GM12878 (cell line): Measurements from ENCODE around the gene TMEM212. TPM values are rescaled to one million over a fixed set of nuclear protein-coding genes. Genes with fewer than 3 reads are reported as not detected.

Experiments
- ATAC-seq: fragments of 200-7000 bp; cut with Tn5 transposase; 3 replicates; pipeline ENCODE4 v1.9.1; 2020; ENCODE audit warnings: mild to moderate bottlenecking, moderate library complexity
- BruUV-seq: library from RNA; stranded (reverse); fragments of 400-500 nt; replicated peaks from 2 replicates; lab custom pipeline; 2021; lab: Mats Ljungman, UMichigan
- CTCF ChIA-PET: fragments of 300-600 bp; sonication (Branson Sonifier 250); formaldehyde crosslinking; extraction: SDS; loops from one replicate; lab custom pipeline; 2021; ENCODE audit warnings: inconsistent platforms; lab: Yijun Ruan, JAX
- POLR2A ChIA-PET: fragments of 350-600 bp; formaldehyde crosslinking; extraction: SDS; loops from one replicate; lab custom pipeline; 2021; ENCODE audit warnings: inconsistent platforms; lab: Charles Lee
- RAD21 ChIA-PET: fragments of 300-600 bp; sonication (Branson Sonifier 250); formaldehyde crosslinking; loops from one replicate; lab custom pipeline; 2023; ENCODE audit warnings: antibody characterized with exemption; ENCODE audit not compliant: unreplicated experiment; lab: Charles Lee
- SMC1A ChIA-PET: fragments of 300-600 bp; sonication (Branson Sonifier 250); formaldehyde crosslinking; loops from one replicate; lab custom pipeline; 2023; ENCODE audit not compliant: unreplicated experiment, uncharacterized antibody; lab: Charles Lee
- DNase-seq: peaks from one replicate; pipeline ENCODE4 v3.0.0-alpha.2; 2011; ENCODE audit warnings: low read depth, low spot score
- FAIRE-seq: peaks from 3 replicates; lab custom pipeline; 2011; peaks lifted over from hg19 to GRCh38; lab: Jason Lieb, UNC
- H2AFZ ChIP-seq: 2 replicates; pipeline ENCODE4 v1.6.0; 2011; ENCODE audit warnings: low read depth, low read length, control low read depth; ENCODE audit not compliant: control insufficient read depth
- H3K27ac ChIP-seq: 2 replicates; pipeline ENCODE4 v1.5.1; 2011; ENCODE audit warnings: control low read depth; ENCODE audit not compliant: control insufficient read depth, insufficient read depth
- H3K27me3 ChIP-seq, 2 experiments: replicated peaks in 1 of 2; 2 replicates each; pipeline versions ENCODE4 v1.6.0 to v1.6.1; 2011; ENCODE audit warnings: low read length in 1 of 2; ENCODE audit not compliant: control insufficient read depth in 2 of 2, insufficient read depth in 2 of 2
- H3K36me3 ChIP-seq, 2 experiments: 2 replicates each; pipeline ENCODE4 v1.5.1; 2011; ENCODE audit warnings: low read length in 1 of 2; ENCODE audit not compliant: control insufficient read depth in 2 of 2, insufficient read depth in 2 of 2
- H3K4me1 ChIP-seq: 2 replicates; pipeline ENCODE4 v1.6.1; 2011; ENCODE audit warnings: mild to moderate bottlenecking, low read length, moderate library complexity, mixed read lengths; ENCODE audit not compliant: control insufficient read depth, insufficient read depth
- H3K4me2 ChIP-seq: 2 replicates; pipeline ENCODE4 v1.6.0; 2011; ENCODE audit warnings: control low read depth; ENCODE audit not compliant: control insufficient read depth, insufficient read depth
- H3K4me3 ChIP-seq: fragments of 200-600 bp; sonication (generic); 2 replicates; pipeline ENCODE4 v1.5.1; 2016
- H3K79me2 ChIP-seq: 2 replicates; pipeline ENCODE4 v1.6.0; 2011; ENCODE audit warnings: low read length; ENCODE audit not compliant: control insufficient read depth, insufficient read depth
- H3K9ac ChIP-seq: 2 replicates; pipeline ENCODE4 v1.8.0; 2011; ENCODE audit warnings: low read length, control low read depth, mixed read lengths; ENCODE audit not compliant: control insufficient read depth, insufficient read depth
- H3K9me3 ChIP-seq: replicated peaks from 3 replicates; pipeline ENCODE4 v1.5.1; 2011; ENCODE audit warnings: mild to moderate bottlenecking, low read length; ENCODE audit not compliant: control insufficient read depth, insufficient read depth
- H4K20me1 ChIP-seq: 2 replicates; pipeline ENCODE4 v1.6.0; 2011; ENCODE audit not compliant: control insufficient read depth, insufficient read depth
- ATF7 ChIP-seq: fragments of 450-650 bp; IDR thresholded peaks from 2 replicates; pipeline ENCODE4 v1.6.1; 2016; ENCODE audit warnings: low read depth, mild to moderate bottlenecking
- DPF2 ChIP-seq: fragments of 450-650 bp; IDR thresholded peaks from 2 replicates; pipeline ENCODE4 v1.6.1; 2017; ENCODE audit warnings: mild to moderate bottlenecking
- E4F1 ChIP-seq: fragments of 450-650 bp; IDR thresholded peaks from 2 replicates; pipeline ENCODE4 v1.6.1; 2018; ENCODE audit warnings: borderline replicate concordance, mild to moderate bottlenecking; ENCODE audit not compliant: partially characterized antibody
- EP300 ChIP-seq, 2 experiments: fragments of 150-350 bp in 1 of 2; IDR thresholded peaks; 2 replicates each; pipeline ENCODE4 v1.6.1; 2011 to 2012; ENCODE audit warnings: low read depth in 2 of 2, low read length in 2 of 2, borderline replicate concordance in 1 of 2, improper control_type of control experiment in 1 of 2, inconsistent platforms in 1 of 2; ENCODE audit not compliant: control insufficient read depth in 1 of 2
- IRF4 ChIP-seq: IDR thresholded peaks from 2 replicates; pipeline ENCODE4 v1.6.1; 2011; ENCODE audit warnings: low read depth, low read length
- KAT2A ChIP-seq: conservative IDR thresholded peaks from 2 replicates; pipeline ENCODE4 v1.6.1; 2011; ENCODE audit warnings: low read depth, low read length; ENCODE audit not compliant: control insufficient read depth
- NR2C1 ChIP-seq: fragments of 450-650 bp; IDR thresholded peaks from 2 replicates; pipeline ENCODE4 v1.6.1; 2017; ENCODE audit warnings: antibody characterized with exemption, mild to moderate bottlenecking, moderate library complexity
- RUNX3 ChIP-seq: IDR thresholded peaks from 2 replicates; pipeline ENCODE4 v1.6.1; 2012; ENCODE audit warnings: low read length, inconsistent platforms
- WGBS: methylation state at CpG from one replicate; pipeline ENCODE4 v1.1.6; 2016; ENCODE audit warnings: low lambda C conversion rate; ENCODE audit not compliant: insufficient replicate concordance, insufficient coverage; ENCODE audit errors: missing lambda C conversion rate; 5-methylcytosine and 5-hydroxymethylcytosine counted together
- in situ Hi-C: fragments of 300-500 bp; cut with MboI; formaldehyde crosslinking; loops from 9 replicates; pipeline ENCODE4 v1.14.3; 2018; ENCODE audit warnings: mixed read lengths
- intact Hi-C: fragments of 100-400 bp; cut with micrococcal nuclease; formaldehyde crosslinking; loops from one replicate; pipeline ENCODE4 v1.14.2; 2022; ENCODE audit not compliant: unreplicated experiment
- polyA plus RNA-seq, 11 experiments: library from polyadenylated mRNA; depleted of rRNA in 4 of 11; unstranded in 6 of 11; stranded (reverse) in 5 of 11; fragments of >200 nt; fragmentation: Nextera tagmentation in 4 of 11; fragmentation: Illumina TruSeq in 1 of 11; extraction: Ambion mirVana in 4 of 11; extraction: Trizol in 1 of 11; gene quantifications; 1 replicate in 1 of 11; 2 replicates in 10 of 11; pipeline versions ENCODE4 v1.2.1 to v1.2.3, GENCODE V29; 2011 to 2016; ENCODE audit warnings: inconsistent platforms in 2 of 11, missing spikeins in 2 of 11, low read depth in 1 of 11
- total RNA-seq, 4 experiments: library from RNA; depleted of rRNA in 3 of 4; stranded (reverse); fragments of >200 nt in 3 of 4; fragmentation: Illumina TruSeq in 1 of 4; extraction: Trizol in 1 of 4; gene quantifications; 2 replicates each; pipeline versions ENCODE4 v1.2.1 to v1.2.3, GENCODE V29; 2013 to 2021
- TF ChIP-seq, protein P1 (sequence below): fragments of 450-650 bp; formaldehyde crosslinking; IDR thresholded peaks from 2 replicates; pipeline ENCODE4 v1.4.0; 2020; ENCODE audit warnings: mild to moderate bottlenecking, moderate library complexity
- TF ChIP-seq, protein P2 (sequence below): fragments of 150-350 bp; IDR thresholded peaks from 2 replicates; pipeline ENCODE4 v1.6.1; 2014; ENCODE audit warnings: mild to moderate bottlenecking, low read depth, low read length
- TF ChIP-seq, protein P3 (sequence below): IDR thresholded peaks from 2 replicates; pipeline ENCODE4 v1.6.1; 2012; ENCODE audit warnings: mild to moderate bottlenecking, low read depth, low read length

The TMEM212 gene
- total and polyA plus RNA-seq, 10 of the 15 experiments (the other 5 are each of a cell fraction or from before 2014, with no cell fraction given) = not detected

DNA sequence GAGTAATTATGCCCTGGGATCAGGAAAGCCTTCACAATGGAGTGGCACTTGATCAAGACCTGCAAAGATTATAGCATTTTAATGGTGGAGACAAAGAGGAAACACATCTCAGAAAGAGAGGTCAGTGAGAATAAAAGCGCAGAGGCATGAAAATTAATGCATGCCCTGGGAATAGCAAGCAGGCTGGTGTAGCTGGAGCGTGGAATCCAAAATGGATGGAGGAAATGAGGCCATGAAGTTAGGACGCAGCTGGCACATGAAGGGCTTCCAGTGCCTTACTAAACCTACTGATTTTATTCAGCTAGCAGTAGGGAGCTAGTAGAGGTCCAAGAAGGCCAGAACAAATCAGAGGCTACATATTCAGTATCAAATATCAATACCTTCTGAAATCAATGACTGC, 38.1 kb downstream of the TMEM212 start:
- H3K9me3 ChIP-seq = no peaks in the 10 kb centered on the region
- H3K27me3 ChIP-seq = peaks cover 0 to 3% of the 10 kb centered on the region in 2 experiments; a peak in 1 of 4 replicates
- BruUV-seq = no TSS peak
- SMC1A ChIA-PET = interaction anchor here (0.6 to 1.0 kb wide), 2 partner anchors 425 to 1764 kb away, joined by 3 read pairs; no protein-coding TSS in a partner anchor
- WGBS = 29% methylated on average over 3 of the region's 3 CpGs
- H4K20me1 ChIP-seq = no peaks in the 10 kb centered on the region
- no peak overlapping the region for H3K4me2 ChIP-seq
- FAIRE-seq = no peak
- ATAC-seq = no peak
- no peak overlapping the region for H3K4me3 ChIP-seq
- no peaks in the 10 kb centered on the region for H3K36me3 ChIP-seq
- no peak overlapping the region for H3K9ac ChIP-seq
- H3K27ac ChIP-seq = no peak overlapping the region
- POLR2A ChIA-PET = no interaction called here
- in situ Hi-C loops = no loop called here
- RAD21 ChIA-PET = no interaction called here
- H2AFZ ChIP-seq = no peak overlapping the region
- intact Hi-C loops = no loop called here
- DNase-seq = no peak
- CTCF ChIA-PET = interaction anchor here (1.8 kb wide), 1 partner anchor 48 kb away, joined by 4 read pairs; no protein-coding TSS in a partner anchor
- no peaks in the 10 kb centered on the region for H3K4me1 ChIP-seq
- H3K79me2 ChIP-seq = no peaks in the 10 kb centered on the region
- TF ChIP-seq, protein P1, sequence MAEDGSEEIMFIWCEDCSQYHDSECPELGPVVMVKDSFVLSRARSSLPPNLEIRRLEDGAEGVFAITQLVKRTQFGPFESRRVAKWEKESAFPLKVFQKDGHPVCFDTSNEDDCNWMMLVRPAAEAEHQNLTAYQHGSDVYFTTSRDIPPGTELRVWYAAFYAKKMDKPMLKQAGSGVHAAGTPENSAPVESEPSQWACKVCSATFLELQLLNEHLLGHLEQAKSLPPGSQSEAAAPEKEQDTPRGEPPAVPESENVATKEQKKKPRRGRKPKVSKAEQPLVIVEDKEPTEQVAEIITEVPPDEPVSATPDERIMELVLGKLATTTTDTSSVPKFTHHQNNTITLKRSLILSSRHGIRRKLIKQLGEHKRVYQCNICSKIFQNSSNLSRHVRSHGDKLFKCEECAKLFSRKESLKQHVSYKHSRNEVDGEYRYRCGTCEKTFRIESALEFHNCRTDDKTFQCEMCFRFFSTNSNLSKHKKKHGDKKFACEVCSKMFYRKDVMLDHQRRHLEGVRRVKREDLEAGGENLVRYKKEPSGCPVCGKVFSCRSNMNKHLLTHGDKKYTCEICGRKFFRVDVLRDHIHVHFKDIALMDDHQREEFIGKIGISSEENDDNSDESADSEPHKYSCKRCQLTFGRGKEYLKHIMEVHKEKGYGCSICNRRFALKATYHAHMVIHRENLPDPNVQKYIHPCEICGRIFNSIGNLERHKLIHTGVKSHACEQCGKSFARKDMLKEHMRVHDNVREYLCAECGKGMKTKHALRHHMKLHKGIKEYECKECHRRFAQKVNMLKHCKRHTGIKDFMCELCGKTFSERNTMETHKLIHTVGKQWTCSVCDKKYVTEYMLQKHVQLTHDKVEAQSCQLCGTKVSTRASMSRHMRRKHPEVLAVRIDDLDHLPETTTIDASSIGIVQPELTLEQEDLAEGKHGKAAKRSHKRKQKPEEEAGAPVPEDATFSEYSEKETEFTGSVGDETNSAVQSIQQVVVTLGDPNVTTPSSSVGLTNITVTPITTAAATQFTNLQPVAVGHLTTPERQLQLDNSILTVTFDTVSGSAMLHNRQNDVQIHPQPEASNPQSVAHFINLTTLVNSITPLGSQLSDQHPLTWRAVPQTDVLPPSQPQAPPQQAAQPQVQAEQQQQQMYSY (CRISPR knock-in tag) = no peak
- TF ChIP-seq, protein P2, sequence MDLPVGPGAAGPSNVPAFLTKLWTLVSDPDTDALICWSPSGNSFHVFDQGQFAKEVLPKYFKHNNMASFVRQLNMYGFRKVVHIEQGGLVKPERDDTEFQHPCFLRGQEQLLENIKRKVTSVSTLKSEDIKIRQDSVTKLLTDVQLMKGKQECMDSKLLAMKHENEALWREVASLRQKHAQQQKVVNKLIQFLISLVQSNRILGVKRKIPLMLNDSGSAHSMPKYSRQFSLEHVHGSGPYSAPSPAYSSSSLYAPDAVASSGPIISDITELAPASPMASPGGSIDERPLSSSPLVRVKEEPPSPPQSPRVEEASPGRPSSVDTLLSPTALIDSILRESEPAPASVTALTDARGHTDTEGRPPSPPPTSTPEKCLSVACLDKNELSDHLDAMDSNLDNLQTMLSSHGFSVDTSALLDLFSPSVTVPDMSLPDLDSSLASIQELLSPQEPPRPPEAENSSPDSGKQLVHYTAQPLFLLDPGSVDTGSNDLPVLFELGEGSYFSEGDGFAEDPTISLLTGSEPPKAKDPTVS = no peak
- TF ChIP-seq IRF4 (no peak), ATF7 (no peak), NR2C1 (no peak), E4F1 (no peak), EP300 (IDR thresholded peaks at IDR 0.05; ENCODE audit: borderline replicate concordance in 1 of 2, control insufficient read depth in 1 of 2, low read depth in 2 of 2, low read length in 2 of 2) (no peak), KAT2A (no peak), DPF2 (no peak), RUNX3 (no peak)
- TF ChIP-seq, protein P3, sequence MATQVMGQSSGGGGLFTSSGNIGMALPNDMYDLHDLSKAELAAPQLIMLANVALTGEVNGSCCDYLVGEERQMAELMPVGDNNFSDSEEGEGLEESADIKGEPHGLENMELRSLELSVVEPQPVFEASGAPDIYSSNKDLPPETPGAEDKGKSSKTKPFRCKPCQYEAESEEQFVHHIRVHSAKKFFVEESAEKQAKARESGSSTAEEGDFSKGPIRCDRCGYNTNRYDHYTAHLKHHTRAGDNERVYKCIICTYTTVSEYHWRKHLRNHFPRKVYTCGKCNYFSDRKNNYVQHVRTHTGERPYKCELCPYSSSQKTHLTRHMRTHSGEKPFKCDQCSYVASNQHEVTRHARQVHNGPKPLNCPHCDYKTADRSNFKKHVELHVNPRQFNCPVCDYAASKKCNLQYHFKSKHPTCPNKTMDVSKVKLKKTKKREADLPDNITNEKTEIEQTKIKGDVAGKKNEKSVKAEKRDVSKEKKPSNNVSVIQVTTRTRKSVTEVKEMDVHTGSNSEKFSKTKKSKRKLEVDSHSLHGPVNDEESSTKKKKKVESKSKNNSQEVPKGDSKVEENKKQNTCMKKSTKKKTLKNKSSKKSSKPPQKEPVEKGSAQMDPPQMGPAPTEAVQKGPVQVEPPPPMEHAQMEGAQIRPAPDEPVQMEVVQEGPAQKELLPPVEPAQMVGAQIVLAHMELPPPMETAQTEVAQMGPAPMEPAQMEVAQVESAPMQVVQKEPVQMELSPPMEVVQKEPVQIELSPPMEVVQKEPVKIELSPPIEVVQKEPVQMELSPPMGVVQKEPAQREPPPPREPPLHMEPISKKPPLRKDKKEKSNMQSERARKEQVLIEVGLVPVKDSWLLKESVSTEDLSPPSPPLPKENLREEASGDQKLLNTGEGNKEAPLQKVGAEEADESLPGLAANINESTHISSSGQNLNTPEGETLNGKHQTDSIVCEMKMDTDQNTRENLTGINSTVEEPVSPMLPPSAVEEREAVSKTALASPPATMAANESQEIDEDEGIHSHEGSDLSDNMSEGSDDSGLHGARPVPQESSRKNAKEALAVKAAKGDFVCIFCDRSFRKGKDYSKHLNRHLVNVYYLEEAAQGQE = no peak
